ENCODE data around the gene MINDY4.
A peak's percentile ranks its signal among the peaks of the same experiment; 100 is the strongest.
"Not testable (repeated sequence)": the region's sequence is repeated elsewhere in the genome, so short reads cannot be mapped to it uniquely, and the experiment has no call there.

MINDY4 gene

GRCh38 chr7:30804078-30804661 is 33.0 kb downstream of the MINDY4 start:
- DNase-seq (ENCODE audit: low read depth): peak; percentile 62

- no peak for DNase-seq (ENCODE audit: low read depth)
Observed at GRCh38 chr7:30805081-30805691, 34.0 kb downstream of the MINDY4 start.

GRCh38 chr7:30805931-30806330 is 34.7 kb downstream of the MINDY4 start:
- DNase-seq (ENCODE audit: low read depth): no peak

DNA sequence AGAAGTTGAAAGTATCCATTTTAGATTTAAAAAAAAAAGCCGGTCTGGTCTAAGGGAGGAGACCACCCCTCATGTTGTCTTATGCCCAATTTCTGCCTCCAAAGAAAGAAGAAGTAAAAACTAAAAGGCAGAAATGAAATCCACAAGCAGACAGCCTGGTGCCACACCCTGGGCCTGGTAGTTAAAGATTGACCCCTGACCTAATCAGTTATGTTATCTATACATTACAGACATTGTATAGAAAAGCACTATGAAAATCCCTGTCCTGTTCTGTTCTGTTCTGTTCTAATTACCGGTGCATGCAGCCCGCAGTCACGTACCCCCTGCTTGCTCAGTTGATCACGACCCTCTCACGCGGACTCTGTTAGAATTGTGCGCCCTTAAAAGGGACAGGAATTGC is 36.3 kb downstream of the MINDY4 start:
- DNase-seq (ENCODE audit: low read depth): not testable (repeated sequence)

- not testable (repeated sequence) for DNase-seq (ENCODE audit: low read depth)
Observed at GRCh38 chr7:30807941-30808340, 36.7 kb downstream of the MINDY4 start.

GRCh38 chr7:30810986-30811385 is 39.8 kb downstream of the MINDY4 start:
- DNase-seq (ENCODE audit: low read depth): no peak

GRCh38 chr7:30812676-30813075 is 41.5 kb downstream of the MINDY4 start:
- no peak for DNase-seq (ENCODE audit: low read depth)

- DNase-seq (ENCODE audit: low read depth): no peak
Observed at GRCh38 chr7:30813466-30813865, 42.2 kb downstream of the MINDY4 start.

GRCh38 chr7:30814700-30815387 is 43.6 kb downstream of the MINDY4 start:
- no peak for DNase-seq (ENCODE audit: low read depth)

- no peak for DNase-seq (ENCODE audit: low read depth)
Observed at GRCh38 chr7:30815388-30815854, 44.2 kb downstream of the MINDY4 start.

DNA sequence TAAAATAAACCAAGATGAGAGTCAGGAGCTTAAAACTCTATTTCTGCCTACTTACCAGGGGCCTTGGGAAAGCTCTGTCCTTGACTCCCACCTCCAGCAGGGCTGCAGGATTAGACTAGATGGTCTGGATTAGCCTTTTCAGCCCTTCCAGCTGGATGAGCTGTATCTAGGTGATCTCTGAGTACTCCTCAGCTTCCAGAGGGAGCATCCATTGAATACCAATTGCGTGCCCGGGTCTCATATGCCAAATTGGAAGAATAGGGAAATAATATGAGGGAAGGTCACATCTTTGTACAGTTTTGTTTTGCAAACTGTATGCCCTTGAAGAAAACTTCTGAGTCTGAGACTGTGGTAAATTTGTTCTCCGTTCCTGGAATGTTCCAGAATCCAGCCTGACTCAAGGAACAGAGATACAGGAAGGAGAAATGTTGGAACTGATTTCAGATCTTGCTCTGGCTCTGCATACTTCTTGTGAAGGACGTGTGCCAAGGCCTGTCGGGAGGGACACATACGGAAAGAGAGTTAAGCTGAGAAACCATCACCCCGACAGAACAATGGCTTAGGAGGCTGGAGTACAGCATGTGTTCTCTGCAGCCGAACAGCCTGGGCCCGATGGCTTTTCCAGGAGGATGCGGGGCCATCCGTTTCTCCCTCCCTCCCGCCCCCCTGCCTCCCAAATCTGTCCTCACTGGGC is 44.9 kb downstream of the MINDY4 start:
- no peak for DNase-seq (ENCODE audit: low read depth)

DNA sequence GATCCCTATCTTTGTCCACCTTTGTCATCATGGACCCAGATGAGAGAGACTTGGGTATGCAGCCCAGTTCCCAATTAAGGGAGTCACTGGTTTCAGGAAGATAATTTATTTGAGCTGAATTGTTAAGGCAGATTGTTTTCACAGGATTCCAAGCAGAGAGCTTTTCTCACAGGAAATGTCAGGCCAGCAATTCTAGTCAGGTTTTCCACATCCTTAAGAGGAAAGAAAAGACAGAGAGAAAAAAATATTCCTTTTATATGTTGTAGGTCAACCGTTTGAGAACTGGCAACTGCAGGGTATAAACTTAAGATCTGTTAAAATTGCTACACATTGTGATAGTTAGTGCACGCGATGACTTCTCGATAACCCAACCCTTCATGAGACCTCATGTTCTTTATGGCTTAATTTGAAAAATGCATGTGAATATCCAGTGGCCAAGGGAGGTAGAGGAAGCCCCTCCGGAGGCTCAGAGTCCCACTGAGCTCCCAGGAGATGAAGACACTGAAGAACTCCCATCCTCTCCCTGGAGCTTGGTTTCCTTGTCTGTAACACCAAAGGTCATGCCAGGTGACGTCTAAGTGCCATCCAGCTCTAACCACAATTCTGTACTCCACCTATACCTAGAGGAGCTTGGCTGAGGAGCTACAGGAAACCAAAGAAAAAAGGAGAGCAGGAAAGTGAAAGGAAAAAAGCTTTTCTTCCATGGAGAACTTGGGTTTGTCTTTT is 45.6 kb downstream of the MINDY4 start:
- no peak for DNase-seq (ENCODE audit: low read depth)

GRCh38 chr7:30817371-30817767 is 46.2 kb downstream of the MINDY4 start:
- DNase-seq (ENCODE audit: low read depth): no peak

- DNase-seq (ENCODE audit: low read depth): no peak
Observed at GRCh38 chr7:30824821-30825720, 53.9 kb downstream of the MINDY4 start.

GRCh38 chr7:30826181-30826580 is 55.0 kb downstream of the MINDY4 start:
- no peak for DNase-seq (ENCODE audit: low read depth)

DNA sequence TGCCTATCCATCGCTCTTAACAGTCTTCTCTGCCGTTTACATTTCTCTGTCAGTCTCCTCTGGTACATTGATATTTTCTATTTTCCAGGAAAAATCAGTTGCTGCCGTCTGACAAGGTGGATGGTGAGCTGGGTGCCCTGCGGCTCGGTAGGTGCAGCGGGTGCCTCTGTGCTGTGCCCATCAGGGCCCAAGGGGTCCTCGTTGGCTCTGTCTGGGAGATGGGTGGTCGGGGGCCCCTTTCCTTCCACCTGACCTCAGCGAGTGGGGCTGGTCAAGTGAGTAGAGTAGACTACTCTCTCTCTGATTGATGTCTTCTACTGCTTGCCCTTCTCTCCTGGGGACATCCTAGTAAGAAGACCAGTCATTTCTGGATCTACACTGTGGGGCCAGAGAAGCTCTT is 57.4 kb downstream of the MINDY4 start:
- DNase-seq (ENCODE audit: low read depth): no peak

- no peak for DNase-seq (ENCODE audit: low read depth)
Observed at GRCh38 chr7:30829471-30829870, 58.3 kb downstream of the MINDY4 start.

GRCh38 chr7:30831227-30831626 is 60.0 kb downstream of the MINDY4 start:
- no peak for DNase-seq (ENCODE audit: low read depth)

GRCh38 chr7:30831936-30832335 is 60.7 kb downstream of the MINDY4 start:
- no peak for DNase-seq (ENCODE audit: low read depth)

DNA sequence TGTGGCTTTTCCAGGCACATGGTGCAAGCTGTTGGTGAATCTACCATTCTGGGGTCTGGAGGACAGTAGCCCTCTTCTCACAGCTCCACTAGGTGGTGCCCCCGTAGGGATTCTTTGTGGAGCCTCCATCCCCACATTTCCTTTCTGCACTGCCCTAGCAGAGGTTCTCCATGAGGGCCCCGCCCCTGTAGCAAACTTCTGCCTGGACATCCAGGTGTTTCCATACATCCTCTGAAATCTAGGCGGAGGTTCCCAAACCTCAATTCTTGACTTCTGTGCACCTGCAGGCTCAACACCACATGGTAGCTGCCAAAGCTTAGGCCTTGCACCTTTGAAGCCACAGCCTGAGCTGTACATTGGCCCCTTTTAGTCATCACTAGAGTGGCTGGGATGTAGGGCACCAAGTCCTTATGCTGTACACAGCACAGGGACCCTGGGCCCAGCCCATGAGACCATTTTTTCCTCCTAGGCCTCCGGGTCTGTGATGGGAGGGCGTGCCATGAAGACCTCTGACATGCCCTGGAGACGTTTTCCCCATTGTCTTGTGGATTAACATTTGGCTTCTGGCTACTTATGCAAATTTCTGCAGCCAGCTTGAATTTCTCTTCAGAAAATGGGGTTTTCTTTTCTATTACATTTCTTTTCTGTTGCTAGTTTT is 62.9 kb downstream of the MINDY4 start:
- DNase-seq (ENCODE audit: low read depth): not testable (repeated sequence)
